Raji (cell line): ENCODE data around the gene PCDH9.

Experiments used
- POLR2A ChIP-seq: IDR thresholded peaks from 2 replicates; pipeline ENCODE4 v1.6.1; 2011; ENCODE audit warnings: low read depth, low read length, control low read depth; ENCODE audit not compliant: insufficient read depth

PCDH9 gene

GRCh38 chr13:66578305-66578704 is 651.8 kb downstream of the PCDH9 start:
- no peak for TF ChIP-seq POLR2A

- no peak for TF ChIP-seq POLR2A
Observed at GRCh38 chr13:66577358-66577757, 652.8 kb downstream of the PCDH9 start.

- no peak for TF ChIP-seq POLR2A
Observed at GRCh38 chr13:66576381-66576780, 653.8 kb downstream of the PCDH9 start.

- TF ChIP-seq POLR2A = no peak
Observed at GRCh38 chr13:66574606-66575005, 655.5 kb downstream of the PCDH9 start.

- no peak for TF ChIP-seq POLR2A
Observed at GRCh38 chr13:66567899-66568612, 662.1 kb downstream of the PCDH9 start.

- no peak for TF ChIP-seq POLR2A
Observed at GRCh38 chr13:66565279-66565678, 664.9 kb downstream of the PCDH9 start.

- TF ChIP-seq POLR2A = no peak
Observed at GRCh38 chr13:66563076-66563475, 667.1 kb downstream of the PCDH9 start.

- TF ChIP-seq POLR2A = no peak
Observed at GRCh38 chr13:66562054-66562453, 668.1 kb downstream of the PCDH9 start.

GRCh38 chr13:66560991-66561390 is 669.1 kb downstream of the PCDH9 start:
- no peak for TF ChIP-seq POLR2A

- TF ChIP-seq POLR2A = no peak
Observed at GRCh38 chr13:66560189-66560588, 669.9 kb downstream of the PCDH9 start.

GRCh38 chr13:66559093-66559492 is 671.0 kb downstream of the PCDH9 start:
- no peak for TF ChIP-seq POLR2A

GRCh38 chr13:66558506-66558905 is 671.6 kb downstream of the PCDH9 start:
- TF ChIP-seq POLR2A = no peak

- TF ChIP-seq POLR2A = no peak
Observed at GRCh38 chr13:66557357-66557756, 672.8 kb downstream of the PCDH9 start.

- TF ChIP-seq POLR2A = no peak
Observed at GRCh38 chr13:66556306-66556705, 673.8 kb downstream of the PCDH9 start.

GRCh38 chr13:66553391-66553790 is 676.7 kb downstream of the PCDH9 start:
- TF ChIP-seq POLR2A = no peak

- TF ChIP-seq POLR2A = no peak
Observed at GRCh38 chr13:66551128-66551527, 679.0 kb downstream of the PCDH9 start.

- no peak for TF ChIP-seq POLR2A
Observed at GRCh38 chr13:66547685-66548084, 682.5 kb downstream of the PCDH9 start.
